Eye (tissue), 1 donor: ENCODE measurements around the gene RXRB.
A peak's percentile ranks its signal among the peaks of the same experiment; 100 is the strongest.

Experiments
- DNase-seq: peaks from one replicate; pipeline ENCODE4 v3.0.0-alpha.2; 2015

The RXRB gene

GRCh38 chr6:33174784-33175183 is 25.7 kb downstream of the RXRB start:
- no peak for DNase-seq

GRCh38 chr6:33173535-33174180 is 26.8 kb downstream of the RXRB start:
- no peak for DNase-seq

GRCh38 chr6:33172688-33173534 is 27.6 kb downstream of the RXRB start:
- DNase-seq: peak; percentile 13

GRCh38 chr6:33171880-33172687 is 28.4 kb downstream of the RXRB start:
- DNase-seq: no peak

DNA sequence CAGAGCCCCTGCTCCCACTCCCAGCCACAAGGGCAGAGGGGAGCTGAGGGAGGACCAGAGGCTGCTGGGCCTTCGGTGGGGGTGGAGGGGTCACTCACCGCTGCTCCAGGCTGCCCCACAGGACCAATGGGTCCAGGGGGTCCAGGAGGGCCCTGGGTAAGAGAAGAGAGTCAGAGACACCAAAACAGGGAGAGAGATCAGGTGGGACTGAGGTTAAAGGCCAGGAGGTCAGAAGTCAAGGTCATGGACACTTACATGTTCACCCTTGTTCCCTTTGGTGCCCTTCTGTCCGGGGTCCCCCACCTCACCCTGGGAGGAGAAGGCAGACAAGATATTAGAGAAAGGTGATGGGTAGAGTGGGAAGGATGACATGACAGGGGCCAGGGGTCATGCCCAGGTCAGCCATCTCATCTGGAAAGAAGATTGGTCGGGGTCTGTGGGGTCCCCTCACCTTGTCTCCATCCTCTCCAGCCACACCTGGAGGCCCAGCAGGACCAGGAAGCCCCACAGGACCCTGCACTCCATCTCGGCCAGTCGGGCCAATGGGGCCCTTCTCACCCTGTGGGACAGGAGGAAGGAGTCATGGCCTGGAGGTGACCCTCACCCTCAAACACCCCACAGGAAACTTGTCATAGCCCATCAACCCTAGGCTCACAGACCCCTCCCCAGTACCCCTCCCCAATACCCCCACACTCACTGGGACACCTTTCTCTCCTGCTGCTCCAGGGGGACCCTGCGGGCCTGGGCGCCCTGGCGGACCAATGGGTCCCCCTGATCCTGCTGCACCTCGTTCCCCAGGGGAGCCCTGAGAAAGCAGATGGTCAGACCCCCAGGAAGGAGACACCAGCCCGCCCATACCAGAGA is 29.2 kb downstream of the RXRB start:
- no peak for DNase-seq

- DNase-seq: no peak
Observed at GRCh38 chr6:33170176-33171015, 30.1 kb downstream of the RXRB start.

DNA sequence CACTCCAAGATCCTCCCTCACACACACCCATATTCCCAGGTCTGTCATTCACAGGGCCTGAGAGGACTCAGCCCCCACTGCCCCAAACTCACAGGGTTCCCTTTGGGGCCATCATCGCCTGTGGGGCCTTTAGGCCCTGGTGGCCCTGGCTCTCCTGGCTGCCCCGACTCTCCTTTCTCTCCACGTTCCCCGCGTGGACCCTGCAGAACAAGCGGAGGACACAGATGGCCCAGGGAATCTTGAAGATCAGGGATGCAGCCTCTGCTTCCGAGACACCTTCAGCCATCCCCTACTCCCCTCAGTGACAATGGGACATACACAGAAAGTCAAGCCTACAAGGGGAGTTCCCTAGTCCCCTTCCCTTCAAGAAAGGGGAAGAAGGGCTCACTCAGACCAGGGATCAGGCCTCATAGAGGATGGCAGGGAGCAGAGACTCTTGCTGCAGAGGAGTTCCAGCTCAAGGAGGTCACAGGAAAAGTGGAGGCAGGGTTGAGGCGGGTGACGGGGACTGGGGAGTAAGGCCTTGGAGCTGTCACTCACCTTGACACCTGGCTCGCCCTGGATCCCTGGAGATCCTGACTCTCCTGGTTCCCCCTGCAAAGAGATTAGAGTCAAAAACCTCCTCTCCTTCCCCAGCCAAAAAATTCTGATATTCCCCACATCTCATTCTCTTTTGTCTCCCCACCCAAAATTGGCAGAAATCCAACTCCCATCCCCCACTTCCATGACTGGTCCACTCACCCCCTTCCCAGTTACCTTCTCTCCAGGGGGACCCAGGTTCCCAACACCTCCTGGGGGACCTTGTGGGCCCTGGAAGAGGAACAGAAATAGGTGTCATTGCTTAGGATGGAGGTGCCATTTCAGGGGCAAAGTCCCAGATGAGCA is 30.9 kb downstream of the RXRB start:
- no peak for DNase-seq

DNA sequence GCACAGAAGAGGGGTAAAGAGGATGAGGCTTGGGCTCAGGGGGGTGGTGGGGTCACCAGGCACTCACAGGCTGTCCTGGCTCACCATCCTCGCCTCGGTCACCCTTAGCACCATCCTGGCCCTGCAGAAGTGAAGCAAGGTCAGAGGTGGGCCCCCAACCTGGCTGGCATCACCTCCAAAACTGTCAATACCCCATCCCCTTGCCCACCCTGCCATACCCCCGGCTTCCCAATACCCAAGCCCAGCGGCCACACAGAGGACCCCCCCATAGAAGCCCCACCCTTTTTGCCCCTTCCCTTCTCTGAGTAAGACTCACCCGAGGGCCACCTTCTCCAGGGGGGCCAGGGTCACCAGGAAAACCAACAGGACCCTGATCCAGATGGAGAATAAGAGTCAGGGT is 31.8 kb downstream of the RXRB start:
- no peak for DNase-seq

DNA sequence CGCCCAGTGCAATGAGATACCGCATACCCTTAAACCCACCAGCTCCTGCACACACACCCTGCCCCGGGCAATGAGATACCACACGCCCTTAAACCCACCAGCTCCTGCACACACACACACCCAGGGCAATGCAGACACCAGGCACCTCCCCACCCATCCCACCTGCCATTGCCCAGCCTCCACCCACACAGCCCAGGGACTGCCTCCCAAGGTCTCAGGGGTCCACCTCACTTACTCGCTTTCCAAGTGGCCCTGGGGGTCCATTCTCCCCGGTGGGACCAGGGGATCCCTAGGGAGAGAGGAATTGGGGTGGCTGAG is 32.2 kb downstream of the RXRB start:
- no peak for DNase-seq

DNA sequence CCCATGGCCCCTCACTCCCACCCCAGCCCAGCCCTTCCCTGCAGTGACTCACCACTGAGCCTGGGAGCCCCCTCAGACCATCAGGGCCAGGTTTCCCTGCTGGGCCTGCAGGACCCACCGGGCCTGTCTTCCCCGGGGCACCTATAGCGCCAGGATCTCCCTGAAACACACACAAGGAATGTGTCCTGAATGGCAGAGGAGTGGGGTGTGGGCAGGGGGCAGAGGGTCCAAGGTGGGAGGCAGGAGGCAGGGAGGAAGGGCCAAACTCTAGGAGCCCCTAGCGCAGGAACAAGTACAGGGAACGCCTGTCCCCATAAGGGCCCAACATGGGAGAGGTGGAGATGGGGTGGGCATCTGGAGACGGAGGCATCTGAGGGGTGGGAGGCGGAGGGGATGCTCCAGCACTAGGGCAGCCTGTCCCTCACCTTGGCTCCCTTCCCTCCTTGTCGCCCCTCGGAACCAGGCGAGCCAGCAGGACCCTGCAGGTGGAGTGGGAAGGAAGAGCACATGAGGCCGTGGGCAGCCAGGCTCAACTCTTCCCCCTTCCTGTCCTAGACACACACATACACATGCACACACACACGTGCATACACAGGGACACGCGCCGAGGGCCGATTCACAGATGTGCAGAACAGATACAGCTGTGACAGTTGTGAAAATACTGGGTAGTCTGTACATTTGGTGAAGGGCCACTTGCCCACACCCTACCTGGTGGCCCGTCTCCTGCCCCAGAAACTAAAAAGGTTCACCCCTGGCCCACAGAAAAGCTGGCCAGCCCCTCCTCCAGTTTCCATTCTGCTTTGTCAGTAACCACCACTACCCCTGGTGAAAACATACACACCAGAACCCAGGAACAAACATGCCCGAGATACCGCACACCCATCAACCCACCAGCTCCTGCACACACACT is 32.8 kb downstream of the RXRB start:
- DNase-seq: no peak

- no peak for DNase-seq
Observed at GRCh38 chr6:33166811-33167210, 33.7 kb downstream of the RXRB start.

DNA sequence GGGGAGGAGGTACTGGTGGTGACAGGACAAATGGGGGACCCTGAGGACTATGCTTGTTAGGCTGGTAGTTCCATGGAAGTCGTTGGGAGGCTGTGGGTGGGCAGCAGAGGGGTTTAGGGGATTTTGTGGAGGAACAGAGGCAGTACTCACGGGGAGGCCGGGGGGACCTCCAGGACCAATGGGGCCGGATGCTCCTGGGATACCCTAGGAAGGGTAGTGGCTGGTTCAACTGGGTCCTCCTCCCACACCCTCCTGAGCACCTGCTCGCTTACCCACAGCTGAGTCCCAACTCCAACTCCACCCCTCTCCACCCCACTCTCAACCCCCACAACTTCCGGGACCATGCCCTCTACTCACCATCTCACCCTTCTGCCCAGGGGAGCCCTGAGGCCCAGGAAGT is 34.1 kb downstream of the RXRB start:
- DNase-seq: no peak

- DNase-seq: no peak
Observed at GRCh38 chr6:33165581-33166258, 34.7 kb downstream of the RXRB start.

- no peak for DNase-seq
Observed at GRCh38 chr6:33164665-33165373, 35.6 kb downstream of the RXRB start.

- DNase-seq: no peak
Observed at GRCh38 chr6:33164176-33164575, 36.3 kb downstream of the RXRB start.

- no peak for DNase-seq
Observed at GRCh38 chr6:33163540-33163939, 36.9 kb downstream of the RXRB start.

DNA sequence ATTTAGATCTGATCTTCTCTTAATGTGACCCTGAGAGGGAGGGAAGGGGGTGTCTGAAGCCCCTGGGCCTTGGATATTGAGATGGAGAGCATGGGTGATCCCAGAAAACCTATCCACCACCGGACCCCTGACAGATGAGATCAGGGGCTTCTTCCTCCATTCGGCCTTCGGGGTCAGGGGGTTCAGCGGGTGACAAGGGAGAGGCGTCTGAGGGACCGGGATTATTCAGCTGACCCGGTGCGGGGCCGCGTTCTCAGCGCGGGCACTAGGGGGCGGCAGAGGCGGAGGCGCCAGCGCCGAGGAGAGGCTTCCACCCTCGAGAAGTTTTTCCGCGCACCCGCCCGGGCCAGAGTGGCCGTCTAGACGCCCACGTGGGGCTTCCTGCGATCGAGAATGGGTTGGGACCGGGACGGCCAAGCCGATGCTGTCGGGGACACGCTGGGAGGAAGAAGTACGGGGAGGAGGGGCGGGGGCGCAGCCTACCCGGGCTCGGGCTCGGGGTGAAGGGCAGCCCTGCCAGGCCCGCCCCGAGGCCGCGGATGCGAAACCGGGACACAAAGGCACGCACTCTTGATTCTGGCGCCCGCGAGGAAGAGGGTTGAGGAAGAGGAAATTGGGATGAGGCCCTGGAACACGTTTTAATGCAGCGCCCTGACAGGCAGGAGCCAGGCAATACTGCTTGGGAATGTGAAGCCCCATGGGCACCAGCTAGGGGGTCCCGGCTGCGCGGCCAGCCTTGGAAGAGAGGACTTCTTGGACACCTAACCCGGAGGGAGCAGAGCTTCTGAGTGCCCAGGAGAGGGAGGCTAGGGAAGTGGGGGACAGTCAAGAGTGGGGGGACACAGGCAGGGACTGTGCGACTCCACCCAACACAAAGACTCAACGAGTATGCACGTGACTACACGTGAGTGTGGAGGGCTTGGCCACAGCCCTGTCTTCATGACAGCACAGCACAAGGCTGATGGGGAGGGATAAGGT is 38.8 kb downstream of the RXRB start:
- peak; percentile 86 for DNase-seq
